ENCODE data around the gene CFAP161. TPM values are rescaled to one million over a fixed set of nuclear protein-coding genes. Genes with fewer than 3 reads are reported as not detected.

Gene CFAP161
- total RNA-seq, 1 donor from 2014 or later: not detected

DNA sequence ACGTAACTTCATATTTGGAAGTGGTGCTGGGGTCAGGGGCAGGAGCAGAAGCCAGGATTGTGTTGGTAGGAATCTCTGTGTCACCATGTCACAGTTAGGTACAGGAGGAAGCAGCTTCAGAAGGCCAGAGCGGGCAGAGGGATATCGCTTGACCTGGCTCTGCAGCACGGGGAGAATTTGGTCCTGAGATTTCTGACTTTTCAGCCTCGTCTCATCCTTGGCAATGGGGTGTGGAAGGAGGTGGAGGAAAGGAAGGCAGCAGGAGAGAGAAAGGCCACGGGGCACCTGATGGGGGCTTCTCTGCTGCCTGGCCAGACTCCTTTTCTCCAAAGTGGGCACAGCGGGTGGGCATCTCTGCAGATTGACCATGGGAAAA, 63.2 kb downstream of the CFAP161 start:
- Mint-ChIP-seq H3K27ac (ENCODE audit: unreplicated experiment) (no peak overlapping the region), H3K4me3 (no peak overlapping the region), H3K36me3 (ENCODE audit: low read depth) (no peaks in the 10 kb centered on the region), H3K4me1 (peaks cover 17% of the 10 kb centered on the region), H3K27me3 (ENCODE audit: low read depth) (no peaks in the 10 kb centered on the region), H3K9me3 (no peaks in the 10 kb centered on the region)
- DNase-seq (ENCODE audit: low read depth, low spot score): no peak
- TF ChIP-seq, protein P1, sequence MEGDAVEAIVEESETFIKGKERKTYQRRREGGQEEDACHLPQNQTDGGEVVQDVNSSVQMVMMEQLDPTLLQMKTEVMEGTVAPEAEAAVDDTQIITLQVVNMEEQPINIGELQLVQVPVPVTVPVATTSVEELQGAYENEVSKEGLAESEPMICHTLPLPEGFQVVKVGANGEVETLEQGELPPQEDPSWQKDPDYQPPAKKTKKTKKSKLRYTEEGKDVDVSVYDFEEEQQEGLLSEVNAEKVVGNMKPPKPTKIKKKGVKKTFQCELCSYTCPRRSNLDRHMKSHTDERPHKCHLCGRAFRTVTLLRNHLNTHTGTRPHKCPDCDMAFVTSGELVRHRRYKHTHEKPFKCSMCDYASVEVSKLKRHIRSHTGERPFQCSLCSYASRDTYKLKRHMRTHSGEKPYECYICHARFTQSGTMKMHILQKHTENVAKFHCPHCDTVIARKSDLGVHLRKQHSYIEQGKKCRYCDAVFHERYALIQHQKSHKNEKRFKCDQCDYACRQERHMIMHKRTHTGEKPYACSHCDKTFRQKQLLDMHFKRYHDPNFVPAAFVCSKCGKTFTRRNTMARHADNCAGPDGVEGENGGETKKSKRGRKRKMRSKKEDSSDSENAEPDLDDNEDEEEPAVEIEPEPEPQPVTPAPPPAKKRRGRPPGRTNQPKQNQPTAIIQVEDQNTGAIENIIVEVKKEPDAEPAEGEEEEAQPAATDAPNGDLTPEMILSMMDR (conservative IDR thresholded peaks at IDR 0.05): no peak

DNA sequence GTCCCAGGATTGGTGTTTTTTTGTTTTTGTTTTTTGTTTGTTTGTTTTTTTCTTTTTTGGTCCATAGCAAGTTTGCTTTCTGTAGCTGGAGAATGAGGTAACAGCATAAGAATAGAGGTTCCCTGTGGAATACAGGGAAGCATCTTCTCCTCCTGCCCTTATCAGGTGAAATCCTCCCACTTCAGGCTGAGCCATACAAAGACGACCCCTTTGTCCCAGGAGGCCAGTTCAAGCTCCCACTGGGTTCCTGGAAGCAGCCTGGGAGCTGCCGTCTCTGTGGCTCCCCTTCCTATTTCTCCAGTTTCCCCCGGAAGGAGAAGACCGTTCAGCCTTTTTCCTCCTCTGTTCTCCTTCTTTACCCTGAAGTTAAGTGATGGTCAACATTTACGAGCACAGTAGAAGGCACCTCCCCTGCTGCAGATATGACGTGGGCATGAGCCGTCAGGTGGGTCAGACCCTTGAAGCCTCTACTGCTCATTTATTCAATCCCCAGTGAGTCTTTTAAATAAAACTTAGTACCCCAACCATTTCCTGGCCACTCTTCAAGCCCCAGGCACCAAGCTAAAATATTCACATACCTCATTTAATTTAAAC, 63.7 kb downstream of the CFAP161 start:
- H3K27ac Mint-ChIP-seq (ENCODE audit: unreplicated experiment): no peak overlapping the region
- H3K27me3 Mint-ChIP-seq (ENCODE audit: low read depth): no peaks in the 10 kb centered on the region
- DNase-seq (ENCODE audit: low read depth, low spot score): no peak
- TF ChIP-seq, protein P1 (conservative IDR thresholded peaks at IDR 0.05): no peak
- H3K36me3 Mint-ChIP-seq (ENCODE audit: low read depth): no peaks in the 10 kb centered on the region
- no peaks in the 10 kb centered on the region for H3K9me3 Mint-ChIP-seq
- peaks cover 17% of the 10 kb centered on the region for H3K4me1 Mint-ChIP-seq
- no peak overlapping the region for H3K4me3 Mint-ChIP-seq

Other genes starting within 250 kb of the CFAP161 start
- 30.7 and 31.9 TPM in 2 replicates for gene MESD, start 144.5 kb upstream of the CFAP161 start, total RNA-seq
- gene TLNRD1, start 133.3 kb upstream of the CFAP161 start, total RNA-seq: 30.6 and 31.7 TPM in 2 replicates
- gene IL16, start 62.6 kb downstream of the CFAP161 start, total RNA-seq: 0.05 and 0.25 TPM in 2 replicates
- gene STARD5, start 189.9 kb downstream of the CFAP161 start, total RNA-seq: 2.4 and 2.7 TPM in 2 replicates
- gene TMC3, start 239.9 kb downstream of the CFAP161 start, total RNA-seq: not detected in 2 replicates